HG03575 (cell line): ENCODE results near the gene ADORA2B.

Experiments used
- ATAC-seq: cut with Tn5 transposase; IDR thresholded peaks from one replicate; pipeline ENCODE4 v1.9.1; 2021; ENCODE audit not compliant: unreplicated experiment, insufficient number of reproducible peaks, low FRiP score; ENCODE audit errors: extremely low read depth

Gene ADORA2B

GRCh38 chr17:15951368-15952047, 6.6 kb downstream of the ADORA2B start:
- ATAC-seq, result no peak

- ATAC-seq, result no peak
These were observed 7.2 kb downstream of the ADORA2B start for GRCh38 chr17:15952048-15952532.

- no peak for ATAC-seq
These were observed 8.2 kb downstream of the ADORA2B start for GRCh38 chr17:15952916-15953790.

- no peak for ATAC-seq
These were observed 9.3 kb downstream of the ADORA2B start for GRCh38 chr17:15954222-15954621.

GRCh38 chr17:15955793-15956541, 11.0 kb downstream of the ADORA2B start:
- ATAC-seq, result no peak

- ATAC-seq, result no peak
These were observed 12.3 kb downstream of the ADORA2B start for GRCh38 chr17:15957206-15957605.

- ATAC-seq, result no peak
These were observed 12.8 kb downstream of the ADORA2B start for GRCh38 chr17:15957608-15958307.

GRCh38 chr17:15958484-15958854, 13.5 kb downstream of the ADORA2B start:
- no peak for ATAC-seq

GRCh38 chr17:15963670-15964110, 18.8 kb downstream of the ADORA2B start:
- ATAC-seq, result no peak

GRCh38 chr17:15965528-15965927, 20.6 kb downstream of the ADORA2B start:
- no peak for ATAC-seq

- ATAC-seq, result no peak
These were observed 21.4 kb downstream of the ADORA2B start for GRCh38 chr17:15966183-15966878.

- no peak for ATAC-seq
These were observed 21.9 kb downstream of the ADORA2B start for GRCh38 chr17:15966879-15967248.

- no peak for ATAC-seq
These were observed 22.9 kb downstream of the ADORA2B start for GRCh38 chr17:15967706-15968399.

GRCh38 chr17:15969463-15969862, 24.5 kb downstream of the ADORA2B start:
- ATAC-seq, result no peak

GRCh38 chr17:15970500-15970899, 25.6 kb downstream of the ADORA2B start:
- no peak for ATAC-seq

GRCh38 chr17:15971098-15971678, 26.3 kb downstream of the ADORA2B start:
- no peak for ATAC-seq

GRCh38 chr17:15971882-15972281, 27.0 kb downstream of the ADORA2B start:
- ATAC-seq, result no peak
